HG03159 (cell line): ENCODE data around the gene CAMTA1.

Source experiments
- ATAC-seq: cut with Tn5 transposase; IDR thresholded peaks from one replicate; pipeline ENCODE4 v1.9.1; 2021; ENCODE audit warnings: mild to moderate bottlenecking, moderate library complexity; ENCODE audit not compliant: unreplicated experiment

Gene CAMTA1

GRCh38 chr1:7568901-7569524 is 783.8 kb downstream of the CAMTA1 start:
- ATAC-seq, result no peak

GRCh38 chr1:7570311-7570710 is 785.1 kb downstream of the CAMTA1 start:
- ATAC-seq, result no peak

- no peak for ATAC-seq
These were observed 787.4 kb downstream of the CAMTA1 start for GRCh38 chr1:7572654-7573152.

- ATAC-seq, result no peak
These were observed 788.2 kb downstream of the CAMTA1 start for GRCh38 chr1:7573481-7573880.

- no peak for ATAC-seq
These were observed 789.1 kb downstream of the CAMTA1 start for GRCh38 chr1:7574121-7575040.

GRCh38 chr1:7575041-7575400 is 789.8 kb downstream of the CAMTA1 start:
- no peak for ATAC-seq

GRCh38 chr1:7576946-7577657 is 791.8 kb downstream of the CAMTA1 start:
- ATAC-seq, result no peak

GRCh38 chr1:7578206-7578605 is 793.0 kb downstream of the CAMTA1 start:
- no peak for ATAC-seq

GRCh38 chr1:7579016-7579415 is 793.8 kb downstream of the CAMTA1 start:
- ATAC-seq, result no peak

- no peak for ATAC-seq
These were observed 794.9 kb downstream of the CAMTA1 start for GRCh38 chr1:7579831-7580804.

- ATAC-seq, result no peak
These were observed 795.9 kb downstream of the CAMTA1 start for GRCh38 chr1:7580923-7581753.

- no peak for ATAC-seq
These were observed 796.7 kb downstream of the CAMTA1 start for GRCh38 chr1:7581754-7582459.

GRCh38 chr1:7582460-7582972 is 797.3 kb downstream of the CAMTA1 start:
- no peak for ATAC-seq

- ATAC-seq, result no peak
These were observed 798.2 kb downstream of the CAMTA1 start for GRCh38 chr1:7583291-7584096.

- no peak for ATAC-seq
These were observed 798.9 kb downstream of the CAMTA1 start for GRCh38 chr1:7584157-7584556.

GRCh38 chr1:7584643-7585042 is 799.4 kb downstream of the CAMTA1 start:
- ATAC-seq, result no peak

GRCh38 chr1:7585216-7585907 is 800.1 kb downstream of the CAMTA1 start:
- ATAC-seq, result no peak
